Endometrial microvascular endothelial cells (primary cell): Measurements from ENCODE around the gene PHTF2. TPM values are rescaled to one million over a fixed set of nuclear protein-coding genes. Genes with fewer than 3 reads are reported as not detected.
"Not testable (repeated sequence)": the region's sequence is repeated elsewhere in the genome, so short reads cannot be mapped to it uniquely, and the experiment has no call there.

Experiments used
- in situ Hi-C: cut with HindIII; loops from 2 replicates; pipeline ENCODE4 v1.10.0; 2017; ENCODE audit warnings: low sequenced_read_pairs, low pct_unique_long_range_greater_than_20kb; ENCODE audit errors: inconsistent ontology term
- total RNA-seq: library from RNA; depleted of rRNA; stranded (reverse); fragments of >200 nt; gene quantifications from one replicate; pipeline ENCODE4 v1.2.3, GENCODE V29; 2015; ENCODE audit errors: inconsistent ontology term

The PHTF2 gene
- total RNA-seq, 1 donor from 2014 or later, result 18.6 TPM

GRCh38 chr7:77822269-77822668, 23.7 kb downstream of the PHTF2 start:
- in situ Hi-C loops, result no loop called here

GRCh38 chr7:77823787-77824186, 25.2 kb downstream of the PHTF2 start:
- in situ Hi-C loops, result no loop called here

- in situ Hi-C loops, result no loop called here
These were observed 26.1 kb downstream of the PHTF2 start for GRCh38 chr7:77824636-77825035.

- in situ Hi-C loops, result no loop called here
These were observed 26.6 kb downstream of the PHTF2 start for GRCh38 chr7:77825131-77825530.

GRCh38 chr7:77826300-77826699, 27.7 kb downstream of the PHTF2 start:
- in situ Hi-C loops, result no loop called here

GRCh38 chr7:77827999-77828398, 29.4 kb downstream of the PHTF2 start:
- in situ Hi-C loops, result no loop called here

- in situ Hi-C loops, result no loop called here
These were observed 32.2 kb downstream of the PHTF2 start for GRCh38 chr7:77830649-77831355.

- in situ Hi-C loops, result no loop called here
These were observed 32.9 kb downstream of the PHTF2 start for GRCh38 chr7:77831481-77831880.

- in situ Hi-C loops, result no loop called here
These were observed 33.4 kb downstream of the PHTF2 start for GRCh38 chr7:77831953-77832352.

GRCh38 chr7:77833136-77833535, 34.6 kb downstream of the PHTF2 start:
- in situ Hi-C loops, result no loop called here

- in situ Hi-C loops, result not testable (repeated sequence)
These were observed 37.9 kb downstream of the PHTF2 start for GRCh38 chr7:77836425-77836824.

GRCh38 chr7:77837275-77837674, 38.7 kb downstream of the PHTF2 start:
- in situ Hi-C loops, result no loop called here

GRCh38 chr7:77837966-77838365, 39.4 kb downstream of the PHTF2 start:
- in situ Hi-C loops, result no loop called here

- in situ Hi-C loops, result no loop called here
These were observed 40.4 kb downstream of the PHTF2 start for GRCh38 chr7:77838929-77839491.

- in situ Hi-C loops, result no loop called here
These were observed 41.3 kb downstream of the PHTF2 start for GRCh38 chr7:77839919-77840318.

- in situ Hi-C loops, result no loop called here
These were observed 44.6 kb downstream of the PHTF2 start for GRCh38 chr7:77843194-77843593.

- in situ Hi-C loops, result no loop called here
These were observed 47.9 kb downstream of the PHTF2 start for GRCh38 chr7:77846317-77847092.

- in situ Hi-C loops, result no loop called here
These were observed 57.0 kb downstream of the PHTF2 start for GRCh38 chr7:77855371-77856083.

- in situ Hi-C loops, result no loop called here
These were observed 59.7 kb downstream of the PHTF2 start for GRCh38 chr7:77858278-77858677.
